B cell (primary cell): ENCODE data around the gene NEO1. TPM values are rescaled to one million over a fixed set of nuclear protein-coding genes. Genes with fewer than 3 reads are reported as not detected.

Source experiments
- ATAC-seq: fragments of 200-7000 bp; cut with Tn5 transposase; one replicate; pipeline ENCODE4 v1.10.0; 2021; ENCODE audit warnings: low read depth, mild to moderate bottlenecking, moderate number of reproducible peaks, moderate library complexity
- CTCF ChIA-PET: fragments of 350-600 bp; sonication (Branson Sonifier 250); formaldehyde crosslinking; loops from one replicate; lab custom pipeline; 2021; ENCODE audit warnings: antibody characterized with exemption, inconsistent platforms; lab: Charles Lee
- POLR2A ChIA-PET: fragments of 350-600 bp; sonication (Branson Sonifier 250); formaldehyde crosslinking; loops from one replicate; lab custom pipeline; 2021; ENCODE audit warnings: antibody characterized with exemption; lab: Charles Lee
- DNase-seq: peaks from one replicate; pipeline ENCODE4 v3.0.0; 2013
- H2AFZ ChIP-seq: 2 replicates; pipeline ENCODE4 v1.6.1; 2012; ENCODE audit warnings: mild to moderate bottlenecking, low read depth, low read length; ENCODE audit not compliant: insufficient read depth, poor library complexity, severe bottlenecking
- H3K27ac ChIP-seq, 2 donors: 1 replicate in 1 of 2; 2 replicates in 1 of 2; pipeline ENCODE4 v1.5.1; 2012 to 2013; ENCODE audit warnings: low read length in 2 of 2, mild to moderate bottlenecking in 2 of 2, moderate library complexity in 1 of 2
- H3K27me3 ChIP-seq, 4 experiments: fragments of 200-600 bp in 1 of 4; sonication (generic) in 1 of 4; replicated peaks in 1 of 4; 1 replicate in 2 of 4; 2 replicates in 2 of 4; pipeline versions ENCODE4 v1.6.1 to v1.7.0; 2013 to 2016; ENCODE audit warnings: low read length in 3 of 4, mild to moderate bottlenecking in 2 of 4, mixed read lengths in 1 of 4, moderate library complexity in 1 of 4; ENCODE audit not compliant: insufficient read depth in 4 of 4, control insufficient read depth in 3 of 4; ENCODE audit errors: control extremely low read depth in 1 of 4
- H3K36me3 ChIP-seq, 2 experiments: replicated peaks in 1 of 2; 1 replicate in 1 of 2; 2 replicates in 1 of 2; pipeline versions ENCODE4 v1.6.1 to v1.7.1; 2013; ENCODE audit warnings: low read length in 1 of 2; ENCODE audit not compliant: insufficient read depth in 2 of 2, control insufficient read depth in 1 of 2; ENCODE audit errors: control extremely low read depth in 1 of 2, extremely low read depth in 1 of 2
- H3K4me1 ChIP-seq, 2 donors: fragments of 200-600 bp in 1 of 2; sonication (generic) in 1 of 2; 1 replicate in 1 of 2; 2 replicates in 1 of 2; pipeline versions ENCODE4 v1.5.1 to v1.6.1; 2013 to 2017; ENCODE audit warnings: low read length in 2 of 2; ENCODE audit not compliant: control insufficient read depth in 2 of 2, insufficient read depth in 2 of 2
- H3K4me2 ChIP-seq: replicated peaks from 2 replicates; pipeline ENCODE3; 2012; ENCODE audit warnings: mild to moderate bottlenecking, low read depth, low read length; ENCODE audit not compliant: poor library complexity, severe bottlenecking
- H3K4me3 ChIP-seq, 5 experiments: fragments of 200-600 bp in 1 of 5; sonication (generic) in 1 of 5; 1 replicate in 3 of 5; 2 replicates in 2 of 5; pipeline versions ENCODE4 v1.5.1 to v1.7.0; 2011 to 2016; ENCODE audit warnings: low read length in 4 of 5, mild to moderate bottlenecking in 4 of 5, low read depth in 2 of 5, control low read depth in 1 of 5, moderate library complexity in 1 of 5; ENCODE audit not compliant: insufficient read depth in 1 of 5; ENCODE audit errors: control extremely low read depth in 1 of 5, extremely low read depth in 1 of 5
- H3K79me2 ChIP-seq: fragments of 200-600 bp; sonication (generic); one replicate; pipeline ENCODE4 v1.6.0; 2016; ENCODE audit warnings: low read length; ENCODE audit not compliant: control insufficient read depth, insufficient read depth
- H3K9ac ChIP-seq: fragments of 200-600 bp; sonication (generic); 2 replicates; pipeline ENCODE4 v1.6.1; 2017; ENCODE audit warnings: mild to moderate bottlenecking, low read length, moderate library complexity
- H3K9me3 ChIP-seq, 3 donors: one replicate each; pipeline versions ENCODE4 v1.6.1 to v1.7.1; 2013; ENCODE audit warnings: low read length in 2 of 3; ENCODE audit not compliant: control insufficient read depth in 2 of 3, insufficient read depth in 1 of 3; ENCODE audit errors: control extremely low read depth in 1 of 3
- H4K20me1 ChIP-seq: 2 replicates; pipeline ENCODE4 v1.6.0; 2012; ENCODE audit warnings: mild to moderate bottlenecking, low read length; ENCODE audit not compliant: insufficient read depth, control insufficient read depth, poor library complexity, severe bottlenecking
- H3K27ac Mint-ChIP-seq: one replicate; pipeline ENCODE4 v1.8.0; 2021; ENCODE audit warnings: mixed read lengths
- H3K27me3 Mint-ChIP-seq: one replicate; pipeline ENCODE4 v1.8.0; 2021; ENCODE audit warnings: mixed read lengths
- H3K4me1 Mint-ChIP-seq: one replicate; pipeline ENCODE4 v1.8.0; 2021; ENCODE audit warnings: mixed read lengths
- H3K4me3 Mint-ChIP-seq: one replicate; pipeline ENCODE4 v1.8.0; 2021; ENCODE audit warnings: mixed read lengths
- H3K9me3 Mint-ChIP-seq: one replicate; pipeline ENCODE4 v1.8.0; 2022; ENCODE audit warnings: mixed read lengths; ENCODE audit not compliant: insufficient read depth
- CTCF ChIP-seq: fragments of 200-600 bp; IDR thresholded peaks from one replicate; pipeline ENCODE4 v1.8.0; 2022; ENCODE audit warnings: antibody characterized with exemption, mild to moderate bottlenecking
- EZH2 ChIP-seq: IDR thresholded peaks from 2 replicates; pipeline ENCODE4 v1.6.1; 2012; ENCODE audit warnings: borderline replicate concordance, low read depth, mild to moderate bottlenecking, moderate library complexity, low read length; ENCODE audit not compliant: insufficient read depth, poor library complexity, severe bottlenecking
- whole genome bisulfite sequencing: methylation state at CpG from one replicate; pipeline ENCODE4 v1.1.5; 2013; ENCODE audit warnings: missing lambda C conversion rate; ENCODE audit not compliant: insufficient coverage; 5-methylcytosine and 5-hydroxymethylcytosine counted together
- intact Hi-C: fragments of 100-400 bp; cut with micrococcal nuclease; formaldehyde crosslinking; loops from one replicate; pipeline ENCODE4 v1.10.0; 2022
- polyA plus RNA-seq: library from polyadenylated mRNA; depleted of rRNA; stranded (reverse); fragments of >200 nt; gene quantifications from 2 replicates; pipeline ENCODE4 v1.2.3, GENCODE V29; 2012
- total RNA-seq, 2 donors: library from RNA; stranded (reverse); fragments of 120-200 nt in 1 of 2; gene quantifications; 1 replicate in 1 of 2; 2 replicates in 1 of 2; pipeline versions ENCODE4 v1.2.3 to v1.2.4, GENCODE V29; 2013 to 2022

NEO1 gene
- total and polyA plus RNA-seq, 2 donors (not counting 1 experiment from before 2014, with no cell fraction given): 1.3 to 3.9 TPM

GRCh38 chr15:73156431-73157191 lies 104.3 kb downstream of the NEO1 start:
- no peaks in the 10 kb centered on the region for H3K4me1 ChIP-seq
- no peaks in the 10 kb centered on the region for H4K20me1 ChIP-seq
- DNase-seq (no peak), ATAC-seq (no peak)
- H3K4me3 ChIP-seq: no peak overlapping the region
- H3K9ac ChIP-seq: no peak overlapping the region
- intact Hi-C loops: no loop called here
- peaks cover 0 to 2% (median 0%) of the 10 kb centered on the region in 4 experiments for H3K27me3 ChIP-seq
- H3K27ac ChIP-seq: no peak overlapping the region
- H3K79me2 ChIP-seq: no peaks in the 10 kb centered on the region
- TF ChIP-seq EZH2 (no peak), CTCF (no peak)
- CTCF ChIA-PET: interaction anchor here (0.7 kb wide), 1 partner anchor 367 kb away, joined by 3 read pairs; no protein-coding TSS in a partner anchor
- no peaks in the 10 kb centered on the region for H3K36me3 ChIP-seq
- H3K4me2 ChIP-seq: no peak overlapping the region
- H3K4me3 Mint-ChIP-seq: no peak overlapping the region
- no peak overlapping the region for H3K27ac Mint-ChIP-seq
- H3K4me1 Mint-ChIP-seq: no peaks in the 10 kb centered on the region
- peaks cover 5 to 14% (median 13%) of the 10 kb centered on the region in 3 donors for H3K9me3 ChIP-seq
- 90% methylated on average over 2 of the region's 3 CpGs for WGBS
- H2AFZ ChIP-seq: no peak overlapping the region
- no peaks in the 10 kb centered on the region for H3K27me3 Mint-ChIP-seq
- H3K9me3 Mint-ChIP-seq: peaks cover 12% of the 10 kb centered on the region
- POLR2A ChIA-PET: no interaction called here

- Histone ChIP-seq H3K79me2 (no peaks in the 10 kb centered on the region), H3K36me3 (no peaks in the 10 kb centered on the region), H3K27me3 (peaks cover 0 to 2% (median 0%) of the 10 kb centered on the region in 4 experiments), H2AFZ (no peak overlapping the region), H3K4me3 (no peak overlapping the region), H3K4me1 (no peaks in the 10 kb centered on the region), H3K4me2 (no peak overlapping the region), H4K20me1 (no peaks in the 10 kb centered on the region), H3K9ac (no peak overlapping the region), H3K27ac (no peak overlapping the region), H3K9me3 (peaks cover 0 to 11% (median 8%) of the 10 kb centered on the region in 3 donors)
- intact Hi-C loops: no loop called here
- Mint-ChIP-seq H3K27me3 (peaks cover 21% of the 10 kb centered on the region), H3K4me3 (no peak overlapping the region), H3K27ac (no peak overlapping the region), H3K4me1 (no peaks in the 10 kb centered on the region), H3K9me3 (peaks cover 9% of the 10 kb centered on the region)
- no peak for TF ChIP-seq CTCF
- no peak for TF ChIP-seq EZH2
- DNase-seq (no peak), ATAC-seq (no peak)
- POLR2A ChIA-PET: no interaction called here
- WGBS: no CpG with 5 or more reads among the region's 1 CpG
- CTCF ChIA-PET: no interaction called here
These were observed 109.3 kb downstream of the NEO1 start for GRCh38 chr15:73161546-73161945.
